Measurements from ENCODE around the gene GJB5.

GRCh38 chr1:34794001-34794789, 39.3 kb downstream of the GJB5 start:
- TF ChIP-seq CTCF (IDR thresholded peaks at IDR 0.05) (no peak), ZFX (IDR thresholded peaks at IDR 0.05; ENCODE audit: borderline replicate concordance) (no peak)
